GM12872 (cell line): Measurements from ENCODE around the gene KSR2.

Experiments
- TF ChIP-seq, protein P1 (sequence below): IDR thresholded peaks from 3 replicates; pipeline ENCODE4 v1.5.1; 2011; ENCODE audit warnings: low read depth, mild to moderate bottlenecking, low read length, moderate library complexity; ENCODE audit not compliant: insufficient read depth

KSR2 gene

DNA sequence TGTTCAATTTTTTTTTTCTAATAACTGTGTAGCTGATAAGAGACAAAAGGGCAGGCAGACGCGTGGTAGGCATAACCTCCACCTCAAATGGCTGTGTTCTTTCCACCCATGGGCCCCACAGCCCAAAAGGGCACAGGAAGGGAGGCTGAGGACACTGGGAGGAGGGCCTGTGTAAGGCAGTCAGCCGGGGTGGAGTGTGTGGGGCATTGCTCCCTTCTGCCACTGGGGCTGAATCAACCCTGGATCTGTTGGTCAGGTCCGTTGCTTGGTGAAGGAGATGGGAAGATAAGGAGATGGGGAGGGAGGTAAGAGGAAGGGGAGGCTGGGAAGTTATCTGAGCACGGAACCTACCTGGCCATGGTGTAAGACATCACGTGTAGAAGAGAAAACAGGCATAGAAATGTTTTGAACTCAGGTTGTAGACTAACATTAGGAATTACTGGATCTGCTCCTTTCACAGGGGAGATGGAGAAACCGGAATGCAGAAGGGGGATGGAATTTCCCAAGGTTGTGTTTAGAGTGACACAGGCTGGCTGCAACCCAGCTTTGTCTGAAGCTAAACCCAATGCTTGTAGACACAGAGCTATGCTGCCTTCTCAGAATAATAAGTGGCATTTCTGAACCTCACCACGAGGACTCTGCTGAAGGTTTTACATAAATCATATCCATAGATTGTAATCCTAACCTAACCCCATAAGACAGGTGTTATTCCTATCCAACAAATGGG lies 468.9 kb downstream of the KSR2 start:
- TF ChIP-seq, protein P1, sequence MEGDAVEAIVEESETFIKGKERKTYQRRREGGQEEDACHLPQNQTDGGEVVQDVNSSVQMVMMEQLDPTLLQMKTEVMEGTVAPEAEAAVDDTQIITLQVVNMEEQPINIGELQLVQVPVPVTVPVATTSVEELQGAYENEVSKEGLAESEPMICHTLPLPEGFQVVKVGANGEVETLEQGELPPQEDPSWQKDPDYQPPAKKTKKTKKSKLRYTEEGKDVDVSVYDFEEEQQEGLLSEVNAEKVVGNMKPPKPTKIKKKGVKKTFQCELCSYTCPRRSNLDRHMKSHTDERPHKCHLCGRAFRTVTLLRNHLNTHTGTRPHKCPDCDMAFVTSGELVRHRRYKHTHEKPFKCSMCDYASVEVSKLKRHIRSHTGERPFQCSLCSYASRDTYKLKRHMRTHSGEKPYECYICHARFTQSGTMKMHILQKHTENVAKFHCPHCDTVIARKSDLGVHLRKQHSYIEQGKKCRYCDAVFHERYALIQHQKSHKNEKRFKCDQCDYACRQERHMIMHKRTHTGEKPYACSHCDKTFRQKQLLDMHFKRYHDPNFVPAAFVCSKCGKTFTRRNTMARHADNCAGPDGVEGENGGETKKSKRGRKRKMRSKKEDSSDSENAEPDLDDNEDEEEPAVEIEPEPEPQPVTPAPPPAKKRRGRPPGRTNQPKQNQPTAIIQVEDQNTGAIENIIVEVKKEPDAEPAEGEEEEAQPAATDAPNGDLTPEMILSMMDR: no peak

- TF ChIP-seq, protein P1: no peak
These were observed 469.9 kb downstream of the KSR2 start for GRCh38 chr12:117498880-117499279.

DNA sequence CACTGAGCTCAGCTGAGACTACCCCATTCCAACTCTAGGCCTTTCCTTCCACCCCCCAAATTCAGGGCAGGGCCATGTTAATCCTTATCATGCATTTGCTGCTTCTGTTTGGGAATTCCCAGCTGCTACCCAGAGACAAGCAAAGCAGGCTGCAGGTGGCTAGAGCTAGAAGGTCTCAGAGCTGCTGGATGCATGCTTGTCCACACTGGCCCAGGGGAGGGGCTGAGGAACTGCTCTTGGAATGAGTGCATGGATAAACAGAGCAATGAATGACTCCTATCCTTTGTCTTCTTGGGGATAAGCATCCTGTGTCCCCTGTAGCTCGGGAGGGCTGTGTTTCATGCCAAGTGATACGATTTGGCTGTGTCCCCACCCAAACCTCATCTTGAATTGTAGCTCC lies 470.5 kb downstream of the KSR2 start:
- TF ChIP-seq, protein P1: no peak

DNA sequence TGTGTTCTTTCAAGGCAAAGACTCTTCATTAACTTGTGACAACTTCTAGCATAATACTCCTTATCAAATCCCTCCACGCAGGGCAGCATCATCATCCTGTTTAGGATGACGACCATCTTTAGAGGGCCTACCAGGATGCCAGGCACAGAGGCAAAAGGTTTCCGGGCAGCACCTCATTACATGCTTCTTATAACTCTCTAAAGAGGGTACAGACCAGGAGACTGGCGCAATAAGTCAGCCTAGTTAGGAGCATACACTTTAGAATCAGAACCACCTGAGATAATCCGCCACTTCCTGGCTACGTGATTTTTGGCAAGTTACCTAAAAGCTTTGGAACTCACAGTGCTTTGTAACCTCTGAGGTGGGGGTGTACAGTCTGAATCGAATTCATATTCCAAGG lies 471.4 kb downstream of the KSR2 start:
- TF ChIP-seq, protein P1: no peak

DNA sequence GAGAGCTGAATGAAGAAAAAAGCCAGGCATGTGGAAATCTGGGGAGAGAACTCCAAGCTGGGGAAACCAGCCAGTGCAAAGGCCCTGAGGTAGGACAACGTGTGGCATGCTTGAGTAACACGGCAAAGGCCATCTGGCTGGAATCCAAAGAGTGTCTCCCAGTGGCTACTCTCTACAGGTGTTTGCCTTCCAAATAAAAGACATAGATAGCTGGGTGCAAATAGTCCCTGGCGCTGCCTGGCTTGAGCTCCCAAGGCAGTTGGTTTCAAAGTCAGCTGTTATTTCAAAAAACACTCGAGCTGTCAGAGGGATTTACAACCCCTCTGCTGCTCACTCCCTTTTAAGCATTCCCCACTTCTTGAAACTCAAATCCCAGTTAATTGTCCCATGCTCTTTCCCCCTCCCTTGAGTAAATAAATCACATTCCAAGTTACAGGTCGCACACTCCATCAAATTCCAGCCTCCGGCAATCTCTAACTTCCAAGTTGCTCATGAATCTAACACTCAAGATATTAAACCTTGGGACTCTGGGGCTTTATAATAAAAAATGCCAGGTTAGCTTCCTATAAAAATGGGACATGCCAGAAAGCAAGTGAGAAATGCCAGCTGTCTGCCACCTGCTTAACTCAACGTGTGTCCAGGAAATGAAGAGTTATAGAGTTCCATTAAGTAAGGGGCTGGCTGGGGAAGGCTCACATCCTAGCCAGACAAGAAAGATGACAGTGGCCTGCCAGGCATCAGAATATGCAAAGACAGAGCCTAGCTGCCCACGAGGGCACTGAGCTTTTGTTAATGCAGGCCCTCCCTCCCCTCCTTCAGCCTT lies 473.7 kb downstream of the KSR2 start:
- TF ChIP-seq, protein P1: no peak

GRCh38 chr12:117491711-117492110 lies 477.1 kb downstream of the KSR2 start:
- TF ChIP-seq, protein P1: no peak

DNA sequence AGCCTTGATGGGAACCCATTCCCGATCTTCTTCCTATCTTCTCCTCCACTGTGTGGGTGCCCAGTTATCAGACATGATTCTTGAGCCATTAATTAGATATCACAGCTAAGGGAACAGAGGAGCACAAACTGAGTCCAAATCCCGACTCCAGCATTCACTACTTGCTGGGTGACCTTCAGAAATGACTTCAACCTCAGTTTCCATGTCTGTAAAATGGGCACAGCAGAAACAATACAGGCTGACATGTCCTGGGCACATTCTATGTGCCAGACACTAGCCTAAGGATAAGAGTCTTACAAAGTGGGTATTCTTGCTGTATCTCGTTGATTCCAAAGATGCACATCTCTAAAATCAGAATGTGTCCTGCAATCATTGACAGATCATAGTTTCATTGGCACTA lies 478.7 kb downstream of the KSR2 start:
- TF ChIP-seq, protein P1: no peak
